A549 (cell line): ENCODE measurements around the gene KCND1.

Experiments used
- CEBPB ChIP-seq, 2 experiments: fragments of >200 bp in 1 of 2; sonication (Bioruptor Twin) in 1 of 2; formaldehyde crosslinking in 1 of 2; IDR thresholded peaks; 2 replicates each; pipeline ENCODE4 v1.6.1; 2012 to 2016
- EP300 ChIP-seq, 2 experiments: fragments of >200 bp; sonication (Bioruptor Twin); formaldehyde crosslinking; IDR thresholded peaks; 2 replicates in 1 of 2; 3 replicates in 1 of 2; pipeline ENCODE4 v1.6.1; 2016 to 2017
- POLR2A ChIP-seq: IDR thresholded peaks from 2 replicates; pipeline ENCODE4 v1.6.1; 2012; ENCODE audit warnings: mild to moderate bottlenecking, low read length
- SMC3 ChIP-seq: fragments of >200 bp; sonication (Bioruptor Twin); formaldehyde crosslinking; IDR thresholded peaks from 3 replicates; pipeline ENCODE4 v1.6.1; 2018; ENCODE audit warnings: inconsistent platforms
- SREBF2 ChIP-seq: fragments of 450-650 bp; IDR thresholded peaks from 2 replicates; pipeline ENCODE4 v1.6.1; 2014; ENCODE audit warnings: mild to moderate bottlenecking, moderate library complexity
- TP53 ChIP-seq: fragments of 250-450 bp; sonication (Bioruptor Pico); IDR thresholded peaks from 2 replicates; pipeline ENCODE4 v1.5.0; 2021; ENCODE audit warnings: mild to moderate bottlenecking, moderate library complexity
- ZSCAN20 ChIP-seq: fragments of 250-450 bp; sonication (Bioruptor Pico); IDR thresholded peaks from 2 replicates; pipeline ENCODE4 v1.8.0; 2022; ENCODE audit warnings: mild to moderate bottlenecking, moderate library complexity
- TF ChIP-seq, protein P1 (sequence below): fragments of >200 bp; sonication (Bioruptor Twin); formaldehyde crosslinking; IDR thresholded peaks from 3 replicates; pipeline ENCODE4 v1.5.1; 2016
- TF ChIP-seq, protein P2 (sequence below): IDR thresholded peaks from 2 replicates; pipeline ENCODE4 v1.6.1; 2012
- TF ChIP-seq, protein P3 (sequence below): IDR thresholded peaks from 2 replicates; pipeline ENCODE4 v1.6.1; 2012; ENCODE audit warnings: low read depth, borderline replicate concordance
- TF ChIP-seq, protein P4 (sequence below): fragments of 450-650 bp; IDR thresholded peaks from 2 replicates; pipeline ENCODE4 v1.6.1; 2014; ENCODE audit warnings: antibody characterized with exemption

DNA sequence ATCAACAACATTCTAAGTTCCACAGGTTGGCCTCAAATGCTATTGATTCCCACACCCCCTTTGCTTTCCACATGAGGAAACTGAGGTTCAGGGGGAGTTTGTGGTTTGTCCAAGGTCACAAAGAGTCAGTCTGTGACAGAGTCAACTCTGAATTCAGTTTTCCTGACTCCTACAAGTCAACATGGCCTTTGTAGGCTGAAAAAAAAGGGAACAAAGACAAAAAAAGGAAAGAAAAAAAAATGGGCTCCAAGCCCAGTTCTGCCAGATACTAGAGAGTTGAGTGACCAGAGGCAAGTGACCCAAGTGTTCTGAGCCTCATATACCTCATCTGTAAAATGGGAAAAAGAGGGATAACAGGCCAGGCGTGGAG is 36.4 kb downstream of the KCND1 start:
- TF ChIP-seq CEBPB (IDR thresholded peaks at IDR 0.05) (no peak), EP300 (IDR thresholded peaks at IDR 0.05) (no peak), SMC3 (no peak), POLR2A (no peak), ZSCAN20 (CRISPR knock-in tag) (no peak), SREBF2 (no peak), TP53 (no peak)
- TF ChIP-seq, protein P1, sequence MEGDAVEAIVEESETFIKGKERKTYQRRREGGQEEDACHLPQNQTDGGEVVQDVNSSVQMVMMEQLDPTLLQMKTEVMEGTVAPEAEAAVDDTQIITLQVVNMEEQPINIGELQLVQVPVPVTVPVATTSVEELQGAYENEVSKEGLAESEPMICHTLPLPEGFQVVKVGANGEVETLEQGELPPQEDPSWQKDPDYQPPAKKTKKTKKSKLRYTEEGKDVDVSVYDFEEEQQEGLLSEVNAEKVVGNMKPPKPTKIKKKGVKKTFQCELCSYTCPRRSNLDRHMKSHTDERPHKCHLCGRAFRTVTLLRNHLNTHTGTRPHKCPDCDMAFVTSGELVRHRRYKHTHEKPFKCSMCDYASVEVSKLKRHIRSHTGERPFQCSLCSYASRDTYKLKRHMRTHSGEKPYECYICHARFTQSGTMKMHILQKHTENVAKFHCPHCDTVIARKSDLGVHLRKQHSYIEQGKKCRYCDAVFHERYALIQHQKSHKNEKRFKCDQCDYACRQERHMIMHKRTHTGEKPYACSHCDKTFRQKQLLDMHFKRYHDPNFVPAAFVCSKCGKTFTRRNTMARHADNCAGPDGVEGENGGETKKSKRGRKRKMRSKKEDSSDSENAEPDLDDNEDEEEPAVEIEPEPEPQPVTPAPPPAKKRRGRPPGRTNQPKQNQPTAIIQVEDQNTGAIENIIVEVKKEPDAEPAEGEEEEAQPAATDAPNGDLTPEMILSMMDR = no peak
- TF ChIP-seq, protein P2, sequence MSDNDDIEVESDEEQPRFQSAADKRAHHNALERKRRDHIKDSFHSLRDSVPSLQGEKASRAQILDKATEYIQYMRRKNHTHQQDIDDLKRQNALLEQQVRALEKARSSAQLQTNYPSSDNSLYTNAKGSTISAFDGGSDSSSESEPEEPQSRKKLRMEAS = no peak
- TF ChIP-seq, protein P3, sequence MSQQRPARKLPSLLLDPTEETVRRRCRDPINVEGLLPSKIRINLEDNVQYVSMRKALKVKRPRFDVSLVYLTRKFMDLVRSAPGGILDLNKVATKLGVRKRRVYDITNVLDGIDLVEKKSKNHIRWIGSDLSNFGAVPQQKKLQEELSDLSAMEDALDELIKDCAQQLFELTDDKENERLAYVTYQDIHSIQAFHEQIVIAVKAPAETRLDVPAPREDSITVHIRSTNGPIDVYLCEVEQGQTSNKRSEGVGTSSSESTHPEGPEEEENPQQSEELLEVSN = no peak
- TF ChIP-seq, protein P4, sequence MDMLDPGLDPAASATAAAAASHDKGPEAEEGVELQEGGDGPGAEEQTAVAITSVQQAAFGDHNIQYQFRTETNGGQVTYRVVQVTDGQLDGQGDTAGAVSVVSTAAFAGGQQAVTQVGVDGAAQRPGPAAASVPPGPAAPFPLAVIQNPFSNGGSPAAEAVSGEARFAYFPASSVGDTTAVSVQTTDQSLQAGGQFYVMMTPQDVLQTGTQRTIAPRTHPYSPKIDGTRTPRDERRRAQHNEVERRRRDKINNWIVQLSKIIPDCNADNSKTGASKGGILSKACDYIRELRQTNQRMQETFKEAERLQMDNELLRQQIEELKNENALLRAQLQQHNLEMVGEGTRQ = no peak
